SK-N-SH (cell line): ENCODE measurements around the gene WDR48. TPM values are rescaled to one million over a fixed set of nuclear protein-coding genes. Genes with fewer than 3 reads are reported as not detected.

ENCODE experiments used
- CTCF ChIA-PET: fragments of 300-600, 350-600 bp; formaldehyde crosslinking; extraction: SDS; loops from one replicate; lab custom pipeline; 2021; lab: Yijun Ruan, JAX
- POLR2A ChIA-PET: fragments of 350-600 bp; sonication (Branson Sonifier 250); formaldehyde crosslinking; extraction: SDS; loops from one replicate; lab custom pipeline; 2020; ENCODE audit warnings: antibody characterized with exemption, inconsistent platforms; lab: Yijun Ruan, JAX
- DNase-seq: peaks from one replicate; pipeline ENCODE4 v3.0.0; 2012
- H2AFZ ChIP-seq: fragments of 200-600 bp; sonication (generic); 2 replicates; pipeline ENCODE4 v1.8.1; 2016; ENCODE audit warnings: antibody characterized with exemption, mild to moderate bottlenecking, low read depth
- H3F3A ChIP-seq: fragments of 200-600 bp; sonication (generic); replicated peaks from 2 replicates; pipeline ENCODE3; 2016; ENCODE audit warnings: antibody characterized with exemption, mild to moderate bottlenecking; ENCODE audit not compliant: insufficient read depth
- H3K27ac ChIP-seq, 2 experiments: fragments of 200-500 bp in 1 of 2; fragments of 200-600 bp in 1 of 2; sonication (Bioruptor generic) in 1 of 2; sonication (generic), shearing (Covaris generic) in 1 of 2; 2 replicates each; pipeline versions ENCODE4 v1.5.1 to v1.6.1; 2014 to 2016; ENCODE audit warnings: low read depth in 2 of 2, inconsistent platforms in 1 of 2, low read length in 1 of 2, mild to moderate bottlenecking in 1 of 2, mixed read lengths in 1 of 2
- H3K27me3 ChIP-seq: fragments of 200-600 bp; sonication (generic), shearing (Covaris generic); 2 replicates; pipeline ENCODE4 v1.6.1; 2016; ENCODE audit warnings: mixed run types; ENCODE audit not compliant: insufficient read depth
- H3K36me3 ChIP-seq, 2 experiments: fragments of 200-500 bp in 1 of 2; fragments of 200-600 bp in 1 of 2; sonication (Bioruptor generic) in 1 of 2; sonication (generic) in 1 of 2; replicated peaks in 1 of 2; 2 replicates each; pipeline versions ENCODE3 to v1.5.1; 2014 to 2016; ENCODE audit warnings: low read length in 1 of 2, mild to moderate bottlenecking in 1 of 2; ENCODE audit not compliant: insufficient read depth in 2 of 2, control insufficient read depth in 1 of 2
- H3K4me1 ChIP-seq, 2 experiments: fragments of 200-500 bp in 1 of 2; fragments of 200-600 bp in 1 of 2; sonication (Bioruptor generic) in 1 of 2; sonication (generic), shearing (Covaris generic) in 1 of 2; 2 replicates each; pipeline versions ENCODE4 v1.5.1 to v1.6.1; 2014 to 2016; ENCODE audit warnings: low read depth in 1 of 2, low read length in 1 of 2, mixed run types in 1 of 2; ENCODE audit not compliant: insufficient read depth in 2 of 2, control insufficient read depth in 1 of 2
- H3K4me2 ChIP-seq: fragments of 200-600 bp; sonication (generic), shearing (Covaris generic); 2 replicates; pipeline ENCODE4 v1.6.1; 2017; ENCODE audit warnings: mixed run types
- H3K4me3 ChIP-seq, 2 experiments: fragments of 200-500 bp in 1 of 2; fragments of 200-600 bp in 1 of 2; sonication (Bioruptor generic) in 1 of 2; sonication (generic), shearing (Covaris generic) in 1 of 2; 2 replicates each; pipeline versions ENCODE4 v1.5.1 to v1.8.1; 2014 to 2016; ENCODE audit warnings: low read depth in 2 of 2, inconsistent platforms in 1 of 2, low read length in 1 of 2, mild to moderate bottlenecking in 1 of 2, mixed read lengths in 1 of 2, moderate library complexity in 1 of 2
- H3K79me2 ChIP-seq: fragments of 200-600 bp; sonication (generic); 2 replicates; pipeline ENCODE4 v1.8.1; 2017; ENCODE audit warnings: mild to moderate bottlenecking; ENCODE audit not compliant: insufficient read depth
- H3K9ac ChIP-seq: fragments of 200-600 bp; sonication (generic); 2 replicates; pipeline ENCODE4 v1.6.1; 2017; ENCODE audit warnings: mixed run types
- H3K9me2 ChIP-seq: fragments of 200-600 bp; sonication (generic); 2 replicates; pipeline ENCODE4 v1.6.1; 2017; ENCODE audit warnings: mixed run types
- H3K9me3 ChIP-seq: fragments of 200-600 bp; sonication (generic); 2 replicates; pipeline ENCODE4 v1.6.1; 2017; ENCODE audit warnings: mixed run types, mild to moderate bottlenecking, moderate library complexity
- H4K20me1 ChIP-seq: fragments of 200-600 bp; sonication (generic); 2 replicates; pipeline ENCODE4 v1.6.1; 2017; ENCODE audit warnings: mild to moderate bottlenecking, mixed run types; ENCODE audit not compliant: insufficient read depth
- CHD2 ChIP-seq: fragments of 150-350 bp; IDR thresholded peaks from 2 replicates; pipeline ENCODE4 v1.6.1; 2018; ENCODE audit warnings: low read length; ENCODE audit not compliant: partially characterized antibody
- FOSL2 ChIP-seq: IDR thresholded peaks from 2 replicates; pipeline ENCODE4 v1.4.0; 2012; ENCODE audit warnings: low read depth, mild to moderate bottlenecking, moderate library complexity, borderline replicate concordance
- GABPA ChIP-seq: IDR thresholded peaks from 2 replicates; pipeline ENCODE4 v1.4.0; 2012; ENCODE audit warnings: low read depth, mild to moderate bottlenecking
- GATA2 ChIP-seq: sonication (generic); formaldehyde crosslinking; IDR thresholded peaks from 2 replicates; pipeline ENCODE4 v1.5.0; 2020; ENCODE audit warnings: mild to moderate bottlenecking, missing genetic modification reagents
- JUND ChIP-seq: IDR thresholded peaks from 2 replicates; pipeline ENCODE4 v1.4.0; 2012
- RXRA ChIP-seq: IDR thresholded peaks from 2 replicates; pipeline ENCODE4 v1.4.0; 2012; ENCODE audit warnings: low read depth, mild to moderate bottlenecking, borderline replicate concordance
- SMC3 ChIP-seq: IDR thresholded peaks from 2 replicates; pipeline ENCODE4 v1.6.1; 2012; ENCODE audit warnings: low read depth, low read length, improper control_type of control experiment
- TAF1 ChIP-seq: IDR thresholded peaks from 2 replicates; pipeline ENCODE4 v1.6.1; 2012; ENCODE audit warnings: low read depth, mild to moderate bottlenecking, low read length, moderate library complexity, borderline replicate concordance
- TCF12 ChIP-seq: IDR thresholded peaks from 2 replicates; pipeline ENCODE4 v1.4.0; 2012
- TEAD4 ChIP-seq: IDR thresholded peaks from 2 replicates; pipeline ENCODE4 v1.4.0; 2012; ENCODE audit warnings: mild to moderate bottlenecking, borderline replicate concordance; ENCODE audit not compliant: insufficient read depth
- YY1 ChIP-seq: IDR thresholded peaks from 2 replicates; pipeline ENCODE4 v1.4.0; 2012; ENCODE audit warnings: low read depth, mild to moderate bottlenecking
- WGBS: methylation state at CpG from one replicate; pipeline ENCODE4 v1.1.6; 2017; ENCODE audit warnings: low lambda C conversion rate; 5-methylcytosine and 5-hydroxymethylcytosine counted together
- polyA plus RNA-seq, 3 experiments: library from polyadenylated mRNA; depleted of rRNA; stranded (reverse); fragments of >200 nt; gene quantifications; 2 replicates each; pipeline ENCODE4 v1.2.3, GENCODE V29; 2012
- TF ChIP-seq, protein P1 (sequence below): IDR thresholded peaks from 2 replicates; pipeline ENCODE4 v1.4.0; 2012; ENCODE audit warnings: low read depth, borderline replicate concordance
- TF ChIP-seq, protein P2 (sequence below): fragments of 150-350 bp; IDR thresholded peaks from 2 replicates; pipeline ENCODE4 v1.6.1; 2017; ENCODE audit warnings: antibody characterized with exemption, low read length, low read depth, borderline replicate concordance
- TF ChIP-seq, protein P3 (sequence below): IDR thresholded peaks from 2 replicates; pipeline ENCODE4 v1.6.1; 2012; ENCODE audit warnings: mild to moderate bottlenecking, low read depth, low read length, moderate library complexity
- TF ChIP-seq, protein P4 (sequence below): IDR thresholded peaks from 2 replicates; pipeline ENCODE4 v1.4.0; 2012; ENCODE audit warnings: low read depth, borderline replicate concordance

The WDR48 gene
- polyA plus RNA-seq, 1 of the 3 experiments (the other 2 are of a cell fraction), result 12.1 TPM

DNA sequence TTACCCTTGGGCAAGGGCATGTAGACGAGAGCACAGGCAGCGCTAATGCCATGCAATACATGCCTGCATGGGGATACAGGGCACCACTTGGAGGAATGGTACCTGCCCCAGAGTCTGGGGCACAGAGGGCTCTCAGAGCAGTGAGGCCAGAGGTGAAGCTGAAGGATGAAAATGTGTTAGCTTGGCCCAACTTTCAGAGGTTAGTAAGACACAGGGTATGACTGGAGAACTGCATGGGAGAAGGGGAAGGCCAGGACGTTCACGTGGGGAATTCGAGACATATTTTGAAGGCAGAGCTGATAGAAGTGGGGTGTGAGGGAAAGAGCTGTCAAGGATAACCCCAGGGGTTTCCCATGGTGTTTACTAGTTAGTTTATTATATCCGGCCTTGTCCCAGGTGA lies 82.0 kb downstream of the WDR48 start:
- H4K20me1 ChIP-seq, result no peaks in the 10 kb centered on the region
- H2AFZ ChIP-seq, result no peak overlapping the region
- no peaks in the 10 kb centered on the region for H3K79me2 ChIP-seq
- no peak overlapping the region for H3K27ac ChIP-seq
- ChIA-PET POLR2A (no interaction called here), CTCF (interaction anchor here (0.6 to 14.8 kb wide), 4 partner anchors 18 to 220 kb away, joined by 3 to 223 read pairs (median 4); no protein-coding TSS in a partner anchor)
- 46% methylated on average over 3 of the region's 6 CpGs for WGBS
- no peaks in the 10 kb centered on the region for H3K9me3 ChIP-seq
- no peak overlapping the region for H3K4me2 ChIP-seq
- DNase-seq, result no peak
- no peaks in the 10 kb centered on the region for H3K9me2 ChIP-seq
- H3K4me1 ChIP-seq, result peaks cover 0 to 4% of the 10 kb centered on the region in 2 experiments; a peak in 1 of 4 replicates
- TF ChIP-seq, protein P1, sequence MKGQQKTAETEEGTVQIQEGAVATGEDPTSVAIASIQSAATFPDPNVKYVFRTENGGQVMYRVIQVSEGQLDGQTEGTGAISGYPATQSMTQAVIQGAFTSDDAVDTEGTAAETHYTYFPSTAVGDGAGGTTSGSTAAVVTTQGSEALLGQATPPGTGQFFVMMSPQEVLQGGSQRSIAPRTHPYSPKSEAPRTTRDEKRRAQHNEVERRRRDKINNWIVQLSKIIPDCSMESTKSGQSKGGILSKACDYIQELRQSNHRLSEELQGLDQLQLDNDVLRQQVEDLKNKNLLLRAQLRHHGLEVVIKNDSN, result no peak
- no peak for TF ChIP-seq TCF12
- TF ChIP-seq SMC3, result no peak
- no peak for TF ChIP-seq GABPA
- no peak for TF ChIP-seq GATA2 (CRISPR knock-in tag)
- no peak for TF ChIP-seq TEAD4
- TF ChIP-seq RXRA, result no peak
- no peak for TF ChIP-seq FOSL2
- TF ChIP-seq CHD2, result no peak
- TF ChIP-seq, protein P2, sequence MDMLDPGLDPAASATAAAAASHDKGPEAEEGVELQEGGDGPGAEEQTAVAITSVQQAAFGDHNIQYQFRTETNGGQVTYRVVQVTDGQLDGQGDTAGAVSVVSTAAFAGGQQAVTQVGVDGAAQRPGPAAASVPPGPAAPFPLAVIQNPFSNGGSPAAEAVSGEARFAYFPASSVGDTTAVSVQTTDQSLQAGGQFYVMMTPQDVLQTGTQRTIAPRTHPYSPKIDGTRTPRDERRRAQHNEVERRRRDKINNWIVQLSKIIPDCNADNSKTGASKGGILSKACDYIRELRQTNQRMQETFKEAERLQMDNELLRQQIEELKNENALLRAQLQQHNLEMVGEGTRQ, result no peak
- H3K36me3 ChIP-seq, result peaks cover 0 to 3% of the 10 kb centered on the region in 2 experiments
- no peaks in the 10 kb centered on the region for H3F3A ChIP-seq
- no peaks in the 10 kb centered on the region for H3K27me3 ChIP-seq
- H3K4me3 ChIP-seq, result no peak overlapping the region
- no peak overlapping the region for H3K9ac ChIP-seq

DNA sequence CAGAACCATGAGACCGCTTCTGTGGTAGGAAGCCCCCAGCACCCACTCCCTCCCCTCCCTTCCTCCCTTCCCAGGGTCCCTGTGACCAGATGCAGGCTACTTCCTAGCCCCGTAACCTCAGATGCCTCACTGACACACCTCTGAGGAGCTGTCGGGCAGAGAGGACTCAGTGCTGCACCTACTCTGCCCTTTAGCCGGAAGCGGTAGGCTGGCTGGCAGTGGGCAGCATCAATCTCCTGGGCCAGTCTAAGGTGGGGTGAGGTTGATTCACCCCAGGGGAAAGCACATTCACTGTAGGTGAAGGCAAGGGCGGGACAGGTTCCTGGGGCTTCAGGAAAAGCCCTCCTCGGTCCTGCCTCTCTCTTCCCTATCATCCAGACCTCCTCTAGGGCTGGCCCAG lies 82.5 kb downstream of the WDR48 start:
- Histone ChIP-seq H3K4me3 (no peak overlapping the region), H3K27me3 (no peaks in the 10 kb centered on the region), H3K36me3 (peaks cover 0 to 3% of the 10 kb centered on the region in 2 experiments), H3K4me1 (peaks cover 0 to 8% of the 10 kb centered on the region in 2 experiments; a peak in 1 of 4 replicates), H3K27ac (no peak overlapping the region), H3K9ac (no peak overlapping the region), H3K79me2 (no peaks in the 10 kb centered on the region), H3K9me3 (no peaks in the 10 kb centered on the region), H3F3A (no peaks in the 10 kb centered on the region), H3K9me2 (no peaks in the 10 kb centered on the region), H4K20me1 (no peaks in the 10 kb centered on the region), H3K4me2 (no peak overlapping the region), H2AFZ (no peak overlapping the region)
- ChIA-PET POLR2A (no interaction called here), CTCF (interaction anchor here (0.6 to 14.8 kb wide), 4 partner anchors 18 to 219 kb away, joined by 3 to 223 read pairs (median 4); no protein-coding TSS in a partner anchor)
- no peak for DNase-seq
- no peak for TF ChIP-seq JUND
- no peak for TF ChIP-seq TAF1
- TF ChIP-seq, protein P3, sequence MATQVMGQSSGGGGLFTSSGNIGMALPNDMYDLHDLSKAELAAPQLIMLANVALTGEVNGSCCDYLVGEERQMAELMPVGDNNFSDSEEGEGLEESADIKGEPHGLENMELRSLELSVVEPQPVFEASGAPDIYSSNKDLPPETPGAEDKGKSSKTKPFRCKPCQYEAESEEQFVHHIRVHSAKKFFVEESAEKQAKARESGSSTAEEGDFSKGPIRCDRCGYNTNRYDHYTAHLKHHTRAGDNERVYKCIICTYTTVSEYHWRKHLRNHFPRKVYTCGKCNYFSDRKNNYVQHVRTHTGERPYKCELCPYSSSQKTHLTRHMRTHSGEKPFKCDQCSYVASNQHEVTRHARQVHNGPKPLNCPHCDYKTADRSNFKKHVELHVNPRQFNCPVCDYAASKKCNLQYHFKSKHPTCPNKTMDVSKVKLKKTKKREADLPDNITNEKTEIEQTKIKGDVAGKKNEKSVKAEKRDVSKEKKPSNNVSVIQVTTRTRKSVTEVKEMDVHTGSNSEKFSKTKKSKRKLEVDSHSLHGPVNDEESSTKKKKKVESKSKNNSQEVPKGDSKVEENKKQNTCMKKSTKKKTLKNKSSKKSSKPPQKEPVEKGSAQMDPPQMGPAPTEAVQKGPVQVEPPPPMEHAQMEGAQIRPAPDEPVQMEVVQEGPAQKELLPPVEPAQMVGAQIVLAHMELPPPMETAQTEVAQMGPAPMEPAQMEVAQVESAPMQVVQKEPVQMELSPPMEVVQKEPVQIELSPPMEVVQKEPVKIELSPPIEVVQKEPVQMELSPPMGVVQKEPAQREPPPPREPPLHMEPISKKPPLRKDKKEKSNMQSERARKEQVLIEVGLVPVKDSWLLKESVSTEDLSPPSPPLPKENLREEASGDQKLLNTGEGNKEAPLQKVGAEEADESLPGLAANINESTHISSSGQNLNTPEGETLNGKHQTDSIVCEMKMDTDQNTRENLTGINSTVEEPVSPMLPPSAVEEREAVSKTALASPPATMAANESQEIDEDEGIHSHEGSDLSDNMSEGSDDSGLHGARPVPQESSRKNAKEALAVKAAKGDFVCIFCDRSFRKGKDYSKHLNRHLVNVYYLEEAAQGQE, result no peak
- TF ChIP-seq, protein P4, sequence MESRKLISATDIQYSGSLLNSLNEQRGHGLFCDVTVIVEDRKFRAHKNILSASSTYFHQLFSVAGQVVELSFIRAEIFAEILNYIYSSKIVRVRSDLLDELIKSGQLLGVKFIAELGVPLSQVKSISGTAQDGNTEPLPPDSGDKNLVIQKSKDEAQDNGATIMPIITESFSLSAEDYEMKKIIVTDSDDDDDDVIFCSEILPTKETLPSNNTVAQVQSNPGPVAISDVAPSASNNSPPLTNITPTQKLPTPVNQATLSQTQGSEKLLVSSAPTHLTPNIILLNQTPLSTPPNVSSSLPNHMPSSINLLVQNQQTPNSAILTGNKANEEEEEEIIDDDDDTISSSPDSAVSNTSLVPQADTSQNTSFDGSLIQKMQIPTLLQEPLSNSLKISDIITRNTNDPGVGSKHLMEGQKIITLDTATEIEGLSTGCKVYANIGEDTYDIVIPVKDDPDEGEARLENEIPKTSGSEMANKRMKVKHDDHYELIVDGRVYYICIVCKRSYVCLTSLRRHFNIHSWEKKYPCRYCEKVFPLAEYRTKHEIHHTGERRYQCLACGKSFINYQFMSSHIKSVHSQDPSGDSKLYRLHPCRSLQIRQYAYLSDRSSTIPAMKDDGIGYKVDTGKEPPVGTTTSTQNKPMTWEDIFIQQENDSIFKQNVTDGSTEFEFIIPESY, result no peak
- TF ChIP-seq YY1, result no peak
- TF ChIP-seq CHD2, result no peak
- no peak for TF ChIP-seq RXRA
- 80% methylated on average over 1 of the region's 7 CpGs for WGBS
